ENCODE data around the gene SLC6A11.

Gene SLC6A11

DNA sequence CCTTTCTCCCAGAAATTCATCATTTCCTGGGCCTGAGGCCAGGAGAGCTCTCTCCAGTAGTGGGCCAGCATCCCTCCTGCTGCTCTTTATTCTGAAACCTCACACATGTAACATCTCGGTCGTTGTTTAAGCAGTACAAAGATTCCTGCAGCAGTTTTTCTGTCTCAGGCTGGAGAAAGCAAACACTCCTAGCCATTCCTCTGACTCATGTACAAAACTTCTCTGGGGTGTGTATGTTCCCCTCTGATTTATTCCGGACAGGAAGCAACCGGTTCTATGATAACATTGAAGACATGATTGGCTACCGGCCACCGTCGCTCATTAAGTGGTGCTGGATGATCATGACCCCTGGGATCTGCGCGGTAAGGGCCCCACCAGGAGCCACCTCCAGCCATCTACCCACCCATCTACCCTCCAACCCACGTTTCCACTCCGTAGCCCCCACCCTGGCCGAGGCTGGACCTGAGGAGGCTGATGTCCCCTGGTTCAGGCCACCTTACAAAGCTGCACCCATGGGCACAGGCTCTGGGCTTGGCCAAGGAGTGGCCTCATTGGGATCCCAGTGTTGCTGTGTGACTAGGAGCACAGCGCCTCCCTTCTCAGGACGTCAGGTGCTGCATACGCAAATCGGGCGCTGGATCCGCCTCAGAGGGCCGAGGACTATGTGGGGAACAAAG lies 117.9 kb downstream of the SLC6A11 start:
- DNase-seq: no peak

DNA sequence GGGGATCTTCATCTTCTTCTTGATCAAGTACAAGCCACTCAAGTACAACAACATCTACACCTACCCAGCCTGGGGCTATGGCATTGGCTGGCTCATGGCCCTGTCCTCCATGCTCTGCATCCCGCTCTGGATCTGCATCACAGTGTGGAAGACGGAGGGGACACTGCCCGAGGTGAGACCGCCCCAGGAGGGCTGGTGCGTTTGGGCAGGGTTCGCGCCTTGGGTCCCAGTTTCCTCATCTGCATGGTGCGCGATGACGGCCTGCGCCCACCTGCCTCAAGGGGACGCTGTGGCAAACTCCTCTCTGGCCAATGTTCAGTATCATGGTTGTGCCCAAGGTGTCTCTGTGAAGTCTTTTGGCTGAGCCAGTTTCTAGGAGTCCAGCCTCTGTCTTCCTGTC lies 119.0 kb downstream of the SLC6A11 start:
- DNase-seq: no peak

DNA sequence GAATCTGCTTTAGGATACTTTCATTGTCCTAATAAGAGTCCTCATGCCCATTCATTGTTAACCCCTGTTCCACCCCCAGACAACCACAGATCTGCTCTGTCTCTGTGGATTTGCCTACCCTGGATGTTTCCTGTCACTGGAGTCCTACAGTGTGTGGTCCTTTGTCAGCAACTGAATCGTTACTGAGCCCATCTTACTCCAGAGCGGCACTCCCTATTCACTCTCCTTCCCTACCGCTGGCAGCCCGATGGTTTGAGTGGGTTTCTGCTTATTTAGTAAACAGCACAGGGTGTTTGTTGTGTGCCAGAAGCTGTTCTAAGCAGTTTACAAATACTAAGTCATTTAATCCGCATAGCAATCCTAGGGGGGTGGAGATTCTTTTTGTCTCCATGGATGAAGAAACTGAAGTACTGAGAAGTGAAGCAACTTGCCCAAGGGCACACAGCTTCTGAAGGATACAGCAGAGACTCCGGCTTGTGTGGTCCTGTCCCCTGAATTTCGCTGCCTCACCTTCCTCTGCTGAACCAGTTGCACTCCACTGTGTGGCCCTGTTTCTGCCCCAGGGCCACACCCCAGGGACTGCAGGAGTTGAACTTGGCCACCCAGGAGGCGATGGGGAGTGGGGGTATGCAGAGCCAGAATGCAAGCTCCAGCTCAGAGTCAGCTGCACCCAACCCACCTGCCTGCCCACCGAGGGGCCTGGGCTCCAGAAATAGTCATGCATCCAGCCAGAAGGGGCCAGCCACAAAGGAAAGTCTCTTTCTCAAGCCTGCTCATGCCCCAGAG lies 120.0 kb downstream of the SLC6A11 start:
- no peak for DNase-seq

DNA sequence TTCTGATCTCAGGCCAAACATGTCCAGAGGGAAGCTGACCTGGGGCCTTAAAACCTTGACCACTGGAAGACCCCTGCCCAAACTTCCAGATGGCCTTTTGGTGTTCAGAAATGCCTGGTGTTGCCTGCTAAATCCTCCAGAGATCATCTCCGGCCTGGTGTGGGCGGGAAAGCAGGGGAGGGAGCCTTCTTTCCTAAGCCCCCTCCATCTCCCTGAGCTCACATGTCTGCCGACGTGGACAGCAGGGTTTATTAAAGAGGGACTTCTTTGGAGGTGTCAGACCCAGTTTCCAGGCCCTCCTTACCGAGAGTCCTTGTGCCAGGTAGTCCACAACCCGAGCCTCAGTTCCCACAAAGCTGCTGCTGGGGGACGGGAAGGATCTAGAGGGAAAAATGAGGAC lies 120.7 kb downstream of the SLC6A11 start:
- DNase-seq: no peak

DNA sequence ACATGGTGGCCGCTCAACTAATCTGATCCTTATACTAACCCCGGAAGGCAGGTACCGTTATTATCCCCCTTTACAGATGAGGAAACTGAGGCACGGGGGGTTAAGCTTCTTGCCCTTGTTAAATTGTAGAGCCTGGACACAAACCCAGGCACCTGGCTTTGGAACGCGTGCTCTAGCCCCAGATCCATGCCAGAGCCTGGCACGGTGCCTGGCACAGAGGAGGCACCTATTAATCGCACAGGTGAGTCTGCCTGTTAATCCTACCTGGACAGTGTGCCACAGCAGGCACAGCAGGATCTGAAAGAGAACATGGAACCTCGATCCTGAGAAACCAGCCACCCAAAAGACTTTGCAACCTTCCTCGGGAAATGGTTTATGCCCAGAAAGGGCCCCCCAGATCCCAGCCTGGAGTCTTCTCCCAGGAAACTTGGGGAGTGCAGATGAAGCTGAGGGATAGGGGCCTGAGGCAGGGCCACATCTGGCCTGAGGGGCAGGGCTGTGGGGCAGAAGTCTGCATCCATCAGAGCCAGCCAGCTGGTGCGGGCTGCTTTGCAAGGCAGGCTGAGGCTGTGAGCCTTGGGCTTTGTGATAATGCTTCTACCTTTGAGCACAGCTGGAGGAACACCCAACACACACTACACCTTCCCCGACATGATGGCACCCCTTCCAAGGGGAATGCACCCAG lies 121.3 kb downstream of the SLC6A11 start:
- DNase-seq: no peak

DNA sequence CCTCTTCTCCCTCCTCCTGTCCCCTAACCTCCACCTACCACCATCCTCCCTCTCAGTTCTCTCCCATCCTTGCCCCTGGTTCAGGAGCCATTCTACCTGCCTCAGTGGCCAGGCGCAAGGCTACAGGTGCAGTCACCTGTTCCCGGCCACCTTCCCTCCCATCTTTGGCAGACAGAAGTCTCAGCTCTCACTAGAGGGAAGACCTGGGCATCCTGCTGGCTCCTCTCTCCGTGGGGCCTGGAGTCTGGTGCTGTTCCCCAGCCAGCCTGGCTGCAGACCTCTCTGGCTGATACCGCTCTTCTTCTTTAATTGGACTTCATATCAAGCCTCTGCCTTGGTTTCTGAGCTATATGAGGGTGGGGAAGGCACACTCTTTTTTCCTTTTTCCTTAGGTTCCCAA lies 123.5 kb downstream of the SLC6A11 start:
- DNase-seq: no peak

DNA sequence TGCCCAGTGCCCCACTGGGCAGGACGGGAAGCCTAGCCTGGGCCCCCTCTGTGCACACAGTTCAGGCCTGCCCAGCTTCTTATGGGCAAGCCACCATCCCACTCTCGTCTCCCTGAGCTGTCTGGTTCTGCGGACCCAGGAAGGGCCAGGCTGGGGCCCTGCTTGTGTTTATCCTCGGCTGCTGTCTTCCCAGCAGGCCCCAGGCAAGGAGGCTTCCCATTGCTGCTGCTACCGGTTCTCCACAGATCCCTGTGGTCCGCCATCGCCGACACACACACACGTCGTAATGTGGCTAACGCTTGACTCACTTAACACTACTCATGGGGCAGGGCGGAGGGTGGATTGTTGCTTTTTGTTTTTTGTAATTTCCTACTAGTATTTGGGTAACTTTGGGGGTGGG lies 124.1 kb downstream of the SLC6A11 start:
- DNase-seq: no peak

DNA sequence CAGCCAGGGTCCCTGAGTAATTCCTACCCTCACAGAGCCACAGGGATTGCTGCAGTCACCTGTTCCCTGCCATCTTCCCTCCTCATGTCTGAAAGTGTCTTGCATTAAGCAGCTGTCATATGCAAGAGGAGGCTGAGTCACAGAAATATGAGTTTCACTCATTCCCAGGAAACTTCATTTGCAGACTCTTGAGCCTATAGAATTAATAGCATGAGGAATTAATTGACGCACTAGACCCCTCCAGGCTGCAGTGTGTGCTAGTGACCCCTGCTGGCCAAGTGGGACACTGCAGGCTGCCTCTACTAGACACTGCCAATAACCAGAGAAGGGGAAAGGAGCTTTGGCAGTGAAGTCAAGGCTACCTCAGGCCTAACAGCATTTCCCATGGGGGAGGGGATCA lies 125.9 kb downstream of the SLC6A11 start:
- no peak for DNase-seq

DNA sequence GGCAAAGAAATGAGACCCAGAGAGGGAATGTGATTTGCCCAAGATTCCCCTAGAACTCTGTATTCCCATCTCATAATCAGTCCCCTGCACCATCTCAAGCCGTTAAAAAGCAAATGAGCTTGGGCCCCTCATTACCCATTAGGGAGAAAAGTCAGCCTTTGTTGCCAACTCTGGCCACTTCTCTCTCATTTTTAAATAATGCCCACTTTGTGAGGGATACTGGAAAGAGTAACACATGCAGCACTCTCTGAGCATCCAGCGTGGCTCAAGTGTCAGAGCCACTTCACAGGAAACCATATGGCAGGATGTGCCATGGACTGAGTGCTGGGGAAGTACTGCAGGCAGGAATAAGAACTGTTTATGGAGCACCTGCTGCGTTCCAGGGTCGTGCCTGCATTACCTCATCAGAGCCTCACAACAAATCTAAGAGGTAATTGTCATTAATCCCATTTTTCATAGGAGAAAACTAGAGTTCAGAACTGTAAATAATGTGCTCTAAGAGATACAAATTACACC lies 126.7 kb downstream of the SLC6A11 start:
- DNase-seq: no peak

DNA sequence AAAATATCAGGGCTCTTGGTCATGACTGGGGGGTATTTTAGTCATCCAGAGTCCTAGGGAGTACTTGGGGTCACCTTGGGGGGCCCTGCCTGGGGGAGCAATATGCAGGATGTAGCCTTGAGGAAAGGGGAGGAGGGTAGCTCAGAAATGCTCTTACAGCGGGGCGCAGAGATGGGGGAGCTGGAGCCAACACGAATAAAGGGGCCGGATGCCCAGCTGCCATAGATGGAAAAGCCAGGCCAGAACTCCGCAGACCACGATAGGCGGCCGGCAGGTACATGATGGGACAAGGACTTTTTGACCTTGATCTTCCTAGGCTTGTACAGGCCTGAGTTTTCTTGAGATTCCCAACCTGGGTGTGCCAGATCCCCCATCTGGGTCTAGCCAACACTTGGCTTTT lies 128.8 kb downstream of the SLC6A11 start:
- no peak for DNase-seq

DNA sequence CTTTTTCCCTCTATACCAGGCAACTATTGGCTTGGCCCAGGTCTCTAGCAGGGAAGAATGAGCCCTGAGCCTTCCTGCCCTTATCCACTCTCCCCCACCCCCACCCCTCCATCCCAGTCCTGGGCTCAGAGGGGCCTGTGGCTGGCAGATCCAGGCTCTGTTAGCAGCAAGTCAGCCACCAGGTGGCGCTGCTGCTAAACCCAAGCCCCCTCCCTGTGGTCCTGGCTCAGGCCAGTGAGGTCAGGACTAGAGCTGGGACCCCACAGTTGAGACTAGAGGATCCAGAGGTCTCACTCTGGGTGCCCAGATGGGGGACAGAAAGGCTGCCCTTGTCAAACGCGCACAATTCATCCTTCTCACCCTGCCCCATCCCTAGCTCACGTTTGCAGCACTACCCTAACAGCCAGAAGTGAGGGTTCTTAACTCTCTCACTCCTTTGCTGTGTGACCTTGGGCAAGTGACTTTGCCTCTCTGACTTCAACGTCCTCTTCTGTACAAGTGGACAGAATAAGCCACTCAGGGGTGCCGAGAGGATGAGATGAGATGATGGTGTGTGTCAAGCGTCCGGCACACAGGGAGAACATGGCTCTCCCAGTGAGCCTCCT lies 129.8 kb downstream of the SLC6A11 start:
- peak; percentile 35 to 41 for DNase-seq

DNA sequence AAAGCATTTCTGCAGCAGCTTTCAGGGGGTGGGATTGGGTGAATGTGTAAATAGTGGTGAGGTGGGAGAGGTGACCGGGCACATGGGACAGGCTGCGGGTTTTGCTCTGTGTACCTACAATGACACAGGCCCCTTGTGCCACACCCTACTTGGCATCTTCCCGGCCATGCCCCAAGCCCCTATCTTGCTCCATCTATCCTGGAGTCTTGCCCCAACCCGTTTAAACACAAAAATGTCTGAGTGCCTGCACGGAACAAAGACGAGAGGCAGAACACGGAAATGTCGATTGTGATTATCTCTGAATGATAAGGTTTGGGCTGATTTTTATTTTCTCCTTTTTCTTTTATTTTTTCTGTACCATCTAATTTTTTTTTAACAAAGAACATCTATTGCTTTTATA lies 130.5 kb downstream of the SLC6A11 start:
- no peak for DNase-seq

DNA sequence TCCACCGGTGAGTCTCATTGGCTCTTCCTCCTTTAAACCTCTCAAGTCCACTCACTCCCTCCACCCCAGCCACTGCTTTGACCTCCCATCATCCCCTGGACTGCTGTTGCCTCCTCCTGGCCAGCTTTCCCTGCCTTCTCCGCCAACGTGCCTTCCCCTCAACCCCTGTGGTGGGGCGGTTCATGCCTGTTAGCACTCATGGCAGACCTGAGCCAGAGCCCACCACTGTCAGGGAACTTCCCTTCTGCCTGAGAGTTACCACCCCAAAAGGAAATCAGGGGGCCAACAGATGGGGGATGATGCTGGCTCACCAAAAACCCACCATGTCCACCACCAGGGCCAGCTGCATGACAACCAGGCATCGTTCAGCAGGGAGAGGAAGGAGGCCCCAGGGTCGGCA lies 132.3 kb downstream of the SLC6A11 start:
- DNase-seq: no peak

DNA sequence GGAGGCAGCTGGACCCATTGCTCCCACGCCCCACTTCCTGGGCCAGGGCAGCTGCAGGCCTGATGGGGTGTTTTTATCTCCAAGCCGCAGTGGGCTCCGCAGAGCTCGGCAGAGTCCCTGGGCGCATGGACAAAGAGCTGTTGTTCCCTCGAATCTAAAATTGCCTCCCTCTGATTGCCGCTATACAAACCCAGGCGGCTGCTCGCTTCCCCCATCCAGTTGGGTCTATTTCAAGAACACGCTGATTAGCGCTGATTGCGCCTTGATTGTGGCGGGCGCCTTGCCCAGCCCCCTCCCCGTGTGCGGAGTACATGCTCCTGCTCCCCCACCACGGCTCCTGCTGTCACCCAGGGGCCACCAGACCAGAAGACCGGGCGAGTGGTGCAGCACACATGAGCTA lies 133.2 kb downstream of the SLC6A11 start:
- no peak for DNase-seq

DNA sequence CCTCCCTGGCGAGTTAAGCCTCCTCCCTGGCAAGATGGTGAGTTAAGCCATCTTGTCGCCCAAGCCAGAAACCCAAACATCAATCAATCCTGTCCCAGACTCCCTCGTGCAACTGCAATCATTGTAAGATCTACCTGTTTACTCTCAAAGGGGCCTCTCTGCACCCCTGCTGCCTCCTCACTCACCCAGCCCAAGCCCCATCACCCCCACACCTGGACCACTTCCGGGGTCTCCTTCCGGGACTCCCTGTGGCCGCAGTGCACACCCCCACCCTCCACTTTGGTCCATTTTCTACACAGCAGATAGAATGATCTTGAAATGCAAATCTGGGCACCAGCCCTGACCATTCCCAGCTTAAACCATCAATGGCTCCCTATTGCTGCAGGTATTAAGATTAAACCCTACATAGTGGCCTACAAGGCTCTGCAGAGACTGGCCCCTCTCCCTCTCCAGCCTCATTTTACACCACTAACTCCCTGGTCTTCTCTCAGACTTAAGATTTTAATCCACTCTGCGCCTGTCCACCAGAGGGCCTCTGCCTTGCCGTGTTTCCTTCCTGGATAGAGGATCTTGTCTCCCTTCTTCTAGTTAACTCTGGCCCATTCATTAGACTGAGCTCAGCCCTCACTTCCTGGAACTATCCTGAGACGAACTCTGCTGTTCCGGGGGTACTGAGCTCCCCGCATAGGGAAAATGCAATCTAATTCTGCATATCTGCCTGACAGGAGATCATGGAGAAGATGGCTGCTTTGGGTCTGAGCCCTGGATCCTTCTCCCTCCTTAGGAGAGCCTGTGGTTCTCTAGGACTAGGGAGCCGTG lies 134.7 kb downstream of the SLC6A11 start:
- peak; percentile 52 to 55 for DNase-seq

DNA sequence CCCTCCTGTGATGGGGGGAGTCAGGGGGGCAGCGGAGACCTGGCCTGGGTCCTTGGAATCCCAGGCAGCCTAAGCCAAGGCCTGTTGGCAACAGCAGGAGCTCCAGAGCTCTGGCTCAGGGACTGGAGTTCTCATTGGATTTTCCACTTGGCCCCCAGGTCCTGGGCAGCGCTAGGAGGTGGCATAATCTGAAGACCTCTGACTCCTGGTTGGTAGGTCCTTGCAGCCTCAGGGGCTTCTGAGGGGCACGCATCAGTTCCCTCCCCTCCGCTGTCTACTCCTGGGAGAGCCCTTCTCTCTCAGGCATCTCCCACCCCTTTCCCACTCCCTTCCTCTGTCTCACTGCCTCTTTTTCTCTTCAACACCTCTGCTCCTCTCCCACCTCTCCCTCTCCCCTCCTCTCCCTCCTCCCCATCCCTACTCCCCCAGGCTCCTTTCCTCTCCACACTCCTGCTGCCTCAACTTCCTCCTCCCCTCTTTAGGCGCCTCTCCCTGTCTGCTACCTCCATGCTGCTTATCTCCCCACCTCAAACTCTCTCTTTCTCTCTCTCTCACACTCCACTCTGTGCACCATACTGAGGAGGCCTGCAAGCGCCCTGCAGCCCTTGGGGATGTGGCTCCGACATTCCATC lies 135.4 kb downstream of the SLC6A11 start:
- no peak for DNase-seq

DNA sequence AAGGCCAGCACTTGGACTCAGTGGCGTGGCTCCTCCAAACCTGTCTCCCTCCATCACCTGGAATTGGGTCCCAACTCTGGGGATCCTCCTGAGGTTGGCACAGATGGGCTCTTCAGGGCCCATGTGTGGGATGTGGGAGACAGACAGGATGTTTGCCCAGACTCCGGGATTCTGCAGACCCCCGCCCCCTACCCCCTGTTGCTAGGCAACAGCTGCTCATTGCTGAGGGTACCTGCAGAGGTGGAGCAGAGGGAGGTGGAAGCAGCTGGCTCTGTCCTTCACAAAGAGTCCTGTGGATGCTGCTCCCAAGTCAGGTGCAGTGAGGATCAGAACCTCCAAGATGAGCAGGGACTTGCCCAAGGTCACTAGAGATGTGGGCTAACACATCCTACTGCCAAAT lies 136.5 kb downstream of the SLC6A11 start:
- DNase-seq: no peak

DNA sequence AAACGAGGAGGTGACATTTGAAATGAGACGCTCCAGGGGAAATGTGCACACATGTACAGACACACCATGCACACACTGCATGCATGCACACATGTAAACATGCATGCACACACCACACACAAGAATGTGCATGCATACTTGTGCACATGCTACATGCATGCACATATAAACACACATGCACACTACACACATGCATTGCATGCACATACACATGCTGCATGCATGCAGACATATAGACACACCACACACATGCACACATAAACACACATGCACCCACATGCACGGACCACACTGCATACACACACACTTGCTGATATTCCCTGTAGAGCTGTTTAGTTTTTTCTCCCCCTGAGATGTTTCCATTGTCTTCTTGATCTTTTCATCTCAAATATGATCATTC lies 138.7 kb downstream of the SLC6A11 start:
- no peak for DNase-seq

DNA sequence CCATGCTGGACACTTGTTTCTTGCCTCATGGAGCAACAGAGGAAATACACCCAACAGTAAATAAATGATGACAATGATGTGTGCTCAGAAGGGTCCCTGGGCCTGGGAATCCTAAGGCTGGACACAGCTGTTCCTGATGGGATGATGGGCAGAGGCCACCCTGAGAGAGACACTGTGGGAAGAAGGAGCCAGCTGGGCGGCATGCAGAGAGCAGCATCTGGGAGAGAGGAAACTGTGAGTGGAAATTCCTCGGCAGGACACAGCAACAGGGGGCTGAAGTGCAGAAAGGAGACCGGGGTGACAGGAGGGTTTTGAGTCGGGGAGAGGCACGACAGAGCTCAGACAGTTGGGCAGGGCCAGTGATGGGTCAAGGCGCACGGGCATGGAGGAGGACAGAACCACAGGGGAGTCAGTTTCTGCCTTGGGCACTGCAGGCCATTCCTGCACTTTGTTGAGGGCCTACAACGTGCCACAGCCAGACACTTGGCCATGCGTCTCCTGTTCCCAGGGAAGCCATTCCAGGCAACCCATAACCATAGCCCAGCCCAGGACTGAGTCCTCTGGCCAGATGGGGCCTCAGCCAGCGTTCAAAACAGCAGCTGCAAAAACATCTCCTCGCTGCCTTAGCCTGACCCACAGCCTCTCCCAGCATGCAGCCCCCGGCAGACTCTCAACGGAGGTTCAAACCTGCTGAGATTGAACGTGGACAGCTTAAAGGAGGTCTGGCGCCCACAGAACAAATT lies 139.9 kb downstream of the SLC6A11 start:
- no peak for DNase-seq

DNA sequence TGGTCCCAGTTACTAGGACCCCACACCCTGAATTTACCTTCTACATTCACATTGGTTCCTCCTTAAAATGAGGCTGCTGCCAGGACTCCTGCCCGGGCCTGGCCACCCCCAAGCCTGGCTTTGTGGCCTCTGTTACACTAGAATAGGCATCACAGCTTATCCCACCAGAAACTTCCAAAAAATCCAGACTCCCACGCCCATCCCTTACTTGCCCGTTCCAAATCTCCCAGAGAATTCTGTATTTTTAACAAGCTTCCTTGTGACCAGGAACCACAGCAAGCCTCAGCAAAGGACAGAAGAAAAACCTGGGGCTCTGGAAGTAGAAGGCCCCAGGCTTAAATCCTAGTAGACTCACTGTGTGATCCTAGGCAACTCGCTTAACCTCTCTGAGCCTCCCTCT lies 140.5 kb downstream of the SLC6A11 start:
- DNase-seq: no peak

DNA sequence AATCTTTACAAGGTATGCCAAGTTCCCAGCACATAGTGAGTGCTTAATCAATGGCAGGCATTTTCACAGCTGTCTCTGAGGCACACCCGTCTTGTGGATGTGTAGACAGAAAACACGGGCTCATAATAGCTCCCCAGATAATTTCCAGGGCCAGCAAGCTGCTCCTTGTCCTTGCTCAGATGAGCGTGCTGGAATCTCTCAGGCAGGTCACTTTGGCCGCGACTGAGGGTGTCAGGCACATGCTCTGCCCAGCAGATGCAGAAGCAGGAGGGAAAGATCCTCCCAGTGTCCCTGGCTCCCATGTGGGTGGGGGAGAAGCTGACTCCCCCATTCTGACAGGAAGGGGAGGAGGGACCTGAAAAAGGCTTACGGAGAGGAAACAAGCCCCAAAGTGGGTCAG lies 141.0 kb downstream of the SLC6A11 start:
- DNase-seq: no peak

Measured in AML-193 (cell line).